ENCODE measurements around the gene ACP1.

The ACP1 gene

GRCh38 chr2:259789-260331, 4.9 kb upstream of the ACP1 start:
- TF ChIP-seq, protein P1, sequence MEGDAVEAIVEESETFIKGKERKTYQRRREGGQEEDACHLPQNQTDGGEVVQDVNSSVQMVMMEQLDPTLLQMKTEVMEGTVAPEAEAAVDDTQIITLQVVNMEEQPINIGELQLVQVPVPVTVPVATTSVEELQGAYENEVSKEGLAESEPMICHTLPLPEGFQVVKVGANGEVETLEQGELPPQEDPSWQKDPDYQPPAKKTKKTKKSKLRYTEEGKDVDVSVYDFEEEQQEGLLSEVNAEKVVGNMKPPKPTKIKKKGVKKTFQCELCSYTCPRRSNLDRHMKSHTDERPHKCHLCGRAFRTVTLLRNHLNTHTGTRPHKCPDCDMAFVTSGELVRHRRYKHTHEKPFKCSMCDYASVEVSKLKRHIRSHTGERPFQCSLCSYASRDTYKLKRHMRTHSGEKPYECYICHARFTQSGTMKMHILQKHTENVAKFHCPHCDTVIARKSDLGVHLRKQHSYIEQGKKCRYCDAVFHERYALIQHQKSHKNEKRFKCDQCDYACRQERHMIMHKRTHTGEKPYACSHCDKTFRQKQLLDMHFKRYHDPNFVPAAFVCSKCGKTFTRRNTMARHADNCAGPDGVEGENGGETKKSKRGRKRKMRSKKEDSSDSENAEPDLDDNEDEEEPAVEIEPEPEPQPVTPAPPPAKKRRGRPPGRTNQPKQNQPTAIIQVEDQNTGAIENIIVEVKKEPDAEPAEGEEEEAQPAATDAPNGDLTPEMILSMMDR (IDR thresholded peaks at IDR 0.05; ENCODE audit: insufficient read depth, low read depth, low read length, missing control alignments): no peak
- no peak for DNase-seq (ENCODE audit: low read depth)
- no peak overlapping the region for H3K4me3 ChIP-seq (ENCODE audit: low read length)

- no peak for DNase-seq (ENCODE audit: low read depth)
- TF ChIP-seq, protein P1 (IDR thresholded peaks at IDR 0.05; ENCODE audit: insufficient read depth, low read depth, low read length, missing control alignments): no peak
- no peak overlapping the region for H3K4me3 ChIP-seq (ENCODE audit: low read length)
Observed at GRCh38 chr2:260507-261161, 4.1 kb upstream of the ACP1 start.

DNA sequence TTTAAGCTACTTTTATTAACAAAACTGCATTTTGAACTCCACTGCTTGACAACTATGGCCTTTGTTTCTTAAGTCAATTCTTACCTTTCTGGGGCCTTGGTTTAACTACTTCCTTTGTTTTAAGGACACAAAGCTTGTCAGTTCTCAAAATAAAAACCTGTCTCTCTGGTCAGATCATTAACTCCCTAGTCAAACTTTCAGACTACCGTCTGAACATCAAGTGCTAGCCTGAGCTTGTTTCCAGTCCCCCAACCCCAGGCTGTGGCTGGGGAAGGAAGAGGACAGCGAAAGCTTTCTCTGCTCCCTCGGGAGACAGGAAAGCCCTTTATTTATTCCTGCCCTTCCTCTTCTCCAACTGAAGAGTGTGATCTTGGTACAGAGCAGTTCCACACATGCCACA, 2.6 kb upstream of the ACP1 start:
- H3K4me3 ChIP-seq (ENCODE audit: low read length): peak overlapping the region; percentile 22
- TF ChIP-seq, protein P1 (IDR thresholded peaks at IDR 0.05; ENCODE audit: insufficient read depth, low read depth, low read length, missing control alignments): no peak
- DNase-seq (ENCODE audit: low read depth): peak; percentile 30

GRCh38 chr2:263022-263738, 1.6 kb upstream of the ACP1 start:
- TF ChIP-seq, protein P1 (IDR thresholded peaks at IDR 0.05; ENCODE audit: insufficient read depth, low read depth, low read length, missing control alignments): no peak
- H3K4me3 ChIP-seq (ENCODE audit: low read length): peak overlapping the region; percentile 82
- no peak for DNase-seq (ENCODE audit: low read depth)

DNA sequence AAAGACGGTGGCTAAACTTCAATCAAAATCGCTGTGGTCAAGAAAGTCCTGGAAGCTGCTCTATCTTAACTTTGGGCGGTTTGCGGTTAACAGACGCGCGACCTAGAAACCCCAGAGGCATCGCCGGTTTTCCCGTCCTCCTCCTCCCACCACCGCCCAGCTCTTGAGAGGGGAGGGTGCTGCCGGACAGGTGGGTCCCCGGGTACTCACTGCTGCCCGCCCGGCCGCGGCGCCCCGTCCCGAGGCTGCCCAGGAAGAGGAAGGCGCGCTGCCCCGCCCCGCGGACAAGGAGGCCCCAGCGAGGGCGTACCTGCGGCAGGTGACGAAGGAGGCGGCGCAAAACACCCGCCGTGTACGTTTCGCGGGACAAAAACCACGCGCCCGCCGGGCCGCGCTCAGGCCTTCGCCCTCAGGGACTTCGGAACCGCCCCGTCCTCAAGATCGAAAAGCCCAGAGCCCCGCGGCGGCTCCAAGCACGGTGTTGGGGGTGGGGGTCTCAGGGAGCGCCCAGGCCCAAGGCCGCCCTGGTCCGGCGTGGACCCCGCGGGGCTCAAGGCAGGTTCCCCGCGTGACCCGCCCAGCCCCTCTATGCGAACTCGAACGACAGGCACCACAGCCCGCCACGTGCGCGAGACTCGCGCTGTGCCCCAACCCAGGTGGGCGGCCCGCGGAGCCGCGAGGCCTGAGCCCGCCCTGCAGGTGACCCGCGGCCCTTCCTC, 814 bp upstream of the ACP1 start, which contains the start of gene SH3YL1:
Gene SH3YL1 (minus strand): TSS at position 259 of the 719 bp plus-strand sequence. CDS start 48 bp downstream, at position 211.
- DNase-seq (ENCODE audit: low read depth): peak; percentile 83
- TF ChIP-seq, protein P1 (IDR thresholded peaks at IDR 0.05; ENCODE audit: insufficient read depth, low read depth, low read length, missing control alignments): no peak
- H3K4me3 ChIP-seq (ENCODE audit: low read length): peak within 1 kb of the TSS; percentile 90

DNA sequence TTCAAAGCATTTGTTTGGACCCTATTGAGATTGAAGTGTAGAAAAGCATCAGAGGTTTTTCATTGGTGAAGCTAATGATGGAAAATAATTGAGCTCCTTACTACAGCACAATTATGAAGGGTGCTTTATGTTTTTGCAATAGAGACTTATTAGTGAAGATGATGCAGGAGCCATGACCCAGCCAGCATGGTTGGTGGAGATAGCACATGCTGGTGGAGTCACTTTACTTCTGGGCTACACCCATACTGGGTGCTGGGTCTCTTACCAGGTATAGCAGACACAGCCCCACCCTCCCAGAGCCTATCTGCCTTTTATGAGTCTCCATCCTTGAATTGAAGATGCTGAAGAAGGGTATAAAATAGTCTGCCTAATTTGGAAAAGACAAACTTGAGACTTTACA, 3.6 kb downstream of the ACP1 start:
- no peak overlapping the region for H3K4me3 ChIP-seq (ENCODE audit: low read length)
- no peak for DNase-seq (ENCODE audit: low read depth)
- TF ChIP-seq, protein P1 (IDR thresholded peaks at IDR 0.05; ENCODE audit: insufficient read depth, low read depth, low read length, missing control alignments): no peak
